ENCODE data around the gene NAB1. TPM values are rescaled to one million over a fixed set of nuclear protein-coding genes. Genes with fewer than 3 reads are reported as not detected.
A peak's percentile ranks its signal among the peaks of the same experiment; 100 is the strongest.

The NAB1 gene
- total RNA-seq, 1 donor from 2014 or later: 39.7 TPM

DNA sequence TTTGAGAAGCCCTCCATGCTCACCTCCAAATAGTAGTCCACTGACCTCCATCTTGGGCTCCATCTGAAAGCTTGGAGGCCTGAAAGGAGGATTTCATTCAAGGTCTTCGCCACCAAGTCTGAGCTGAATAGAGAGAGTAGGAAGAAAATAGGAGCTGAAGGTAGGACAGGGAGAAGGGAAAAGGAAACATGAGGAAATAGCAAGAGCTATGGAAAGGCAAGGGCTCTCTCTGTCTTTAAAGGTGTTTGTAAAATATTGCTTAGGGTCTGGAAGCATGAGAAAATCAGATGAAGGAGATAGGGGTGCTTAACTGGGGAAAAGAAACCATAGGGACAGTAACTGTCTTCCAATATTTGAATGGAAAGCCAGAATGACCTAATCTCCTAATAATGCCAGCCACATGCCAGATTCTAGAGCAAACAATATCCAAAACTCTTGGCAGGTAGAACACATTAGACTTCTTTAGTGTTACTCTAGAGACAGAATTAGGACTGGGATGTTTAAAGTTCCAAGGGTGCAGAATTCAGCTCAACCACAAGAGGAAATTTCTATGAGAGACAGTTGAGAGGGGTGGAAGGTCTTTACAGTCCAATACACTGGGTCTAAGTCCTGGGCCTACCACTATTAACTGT, 67.4 kb downstream of the NAB1 start:
- DNase-seq (ENCODE audit: extremely low spot score, unreplicated experiment): no peak
- Mint-ChIP-seq H3K27me3 (no peaks in the 10 kb centered on the region), H3K4me1 (ENCODE audit: unreplicated experiment) (peaks cover 11% of the 10 kb centered on the region), H3K4me3 (no peak overlapping the region), H3K27ac (no peak overlapping the region), H3K36me3 (no peaks in the 10 kb centered on the region), H3K9me3 (peaks cover 5% of the 10 kb centered on the region)
- TF ChIP-seq, protein P1, sequence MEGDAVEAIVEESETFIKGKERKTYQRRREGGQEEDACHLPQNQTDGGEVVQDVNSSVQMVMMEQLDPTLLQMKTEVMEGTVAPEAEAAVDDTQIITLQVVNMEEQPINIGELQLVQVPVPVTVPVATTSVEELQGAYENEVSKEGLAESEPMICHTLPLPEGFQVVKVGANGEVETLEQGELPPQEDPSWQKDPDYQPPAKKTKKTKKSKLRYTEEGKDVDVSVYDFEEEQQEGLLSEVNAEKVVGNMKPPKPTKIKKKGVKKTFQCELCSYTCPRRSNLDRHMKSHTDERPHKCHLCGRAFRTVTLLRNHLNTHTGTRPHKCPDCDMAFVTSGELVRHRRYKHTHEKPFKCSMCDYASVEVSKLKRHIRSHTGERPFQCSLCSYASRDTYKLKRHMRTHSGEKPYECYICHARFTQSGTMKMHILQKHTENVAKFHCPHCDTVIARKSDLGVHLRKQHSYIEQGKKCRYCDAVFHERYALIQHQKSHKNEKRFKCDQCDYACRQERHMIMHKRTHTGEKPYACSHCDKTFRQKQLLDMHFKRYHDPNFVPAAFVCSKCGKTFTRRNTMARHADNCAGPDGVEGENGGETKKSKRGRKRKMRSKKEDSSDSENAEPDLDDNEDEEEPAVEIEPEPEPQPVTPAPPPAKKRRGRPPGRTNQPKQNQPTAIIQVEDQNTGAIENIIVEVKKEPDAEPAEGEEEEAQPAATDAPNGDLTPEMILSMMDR (conservative IDR thresholded peaks at IDR 0.05): no peak

DNA sequence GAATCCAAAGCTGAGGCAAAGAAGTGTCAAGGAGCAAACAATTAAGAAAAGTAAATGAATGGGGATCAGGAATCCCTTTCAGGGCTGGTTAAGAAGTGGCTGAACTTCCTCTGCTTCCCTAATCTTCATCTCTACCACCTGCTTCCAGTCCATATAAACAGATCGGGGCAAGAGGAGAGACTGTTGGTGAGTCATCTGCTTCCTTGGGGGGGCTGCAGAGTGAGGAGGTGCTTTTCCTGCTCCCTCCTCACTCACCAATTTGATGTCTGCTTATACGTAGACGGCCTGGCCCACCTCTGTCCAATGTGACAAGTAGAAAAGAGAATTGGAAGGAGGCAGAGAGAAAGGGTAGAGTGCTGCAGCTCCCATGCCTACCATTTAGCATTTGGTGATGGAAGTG, 68.4 kb downstream of the NAB1 start:
- H3K27ac Mint-ChIP-seq: no peak overlapping the region
- no peaks in the 10 kb centered on the region for H3K27me3 Mint-ChIP-seq
- no peak overlapping the region for H3K4me3 Mint-ChIP-seq
- no peak for DNase-seq (ENCODE audit: extremely low spot score, unreplicated experiment)
- no peaks in the 10 kb centered on the region for H3K36me3 Mint-ChIP-seq
- TF ChIP-seq, protein P1 (conservative IDR thresholded peaks at IDR 0.05): no peak
- H3K9me3 Mint-ChIP-seq: peaks cover 5% of the 10 kb centered on the region
- H3K4me1 Mint-ChIP-seq (ENCODE audit: unreplicated experiment): peaks cover 11% of the 10 kb centered on the region

DNA sequence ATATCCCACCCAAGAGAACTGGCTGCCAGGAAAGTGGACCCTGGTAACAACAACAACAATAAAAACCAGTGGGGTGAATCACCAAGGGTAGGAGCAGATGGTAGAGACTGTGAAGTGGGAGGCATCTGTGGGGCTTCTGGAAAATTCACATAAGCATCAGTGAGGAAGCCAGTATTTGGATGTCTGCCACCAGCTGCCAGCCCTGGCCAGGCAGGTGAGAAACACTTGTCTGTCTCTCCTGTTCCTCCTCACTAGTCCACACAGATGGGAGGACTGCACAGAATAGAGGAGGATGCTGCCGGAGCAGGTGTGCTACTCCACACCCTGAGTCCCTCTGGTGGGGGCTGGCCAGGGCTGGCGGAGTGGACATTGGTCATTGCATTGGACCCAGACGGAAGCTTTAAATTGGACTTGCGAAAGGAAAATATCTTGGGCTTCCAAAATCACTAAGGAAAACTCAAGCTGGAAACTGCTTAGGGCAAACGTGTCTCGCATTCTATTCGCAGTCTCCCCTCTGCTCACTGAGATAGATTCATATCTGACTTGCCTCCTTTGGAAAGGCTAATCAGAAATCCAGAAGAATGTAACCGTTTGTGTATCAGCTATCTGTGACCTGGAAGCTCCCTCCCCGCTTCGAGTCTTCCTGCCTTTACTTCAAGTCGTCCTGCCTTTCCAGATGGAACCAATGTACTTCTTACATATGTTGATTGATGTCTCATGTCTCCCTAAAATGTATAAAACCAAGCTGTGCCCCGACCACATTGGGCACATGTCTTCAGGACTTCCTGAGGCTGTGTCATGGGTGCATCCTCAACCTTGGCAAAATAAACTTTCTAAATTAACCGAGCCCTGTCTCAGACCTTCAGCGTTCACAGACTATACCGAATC, 69.1 kb downstream of the NAB1 start:
- H3K36me3 Mint-ChIP-seq: no peaks in the 10 kb centered on the region
- H3K27ac Mint-ChIP-seq: peak overlapping the region; percentile 52
- DNase-seq (ENCODE audit: extremely low spot score, unreplicated experiment): no peak
- peaks cover 5% of the 10 kb centered on the region for H3K9me3 Mint-ChIP-seq
- H3K27me3 Mint-ChIP-seq: no peaks in the 10 kb centered on the region
- TF ChIP-seq, protein P1 (conservative IDR thresholded peaks at IDR 0.05): no peak
- H3K4me1 Mint-ChIP-seq (ENCODE audit: unreplicated experiment): peaks cover 11% of the 10 kb centered on the region
- H3K4me3 Mint-ChIP-seq: no peak overlapping the region

DNA sequence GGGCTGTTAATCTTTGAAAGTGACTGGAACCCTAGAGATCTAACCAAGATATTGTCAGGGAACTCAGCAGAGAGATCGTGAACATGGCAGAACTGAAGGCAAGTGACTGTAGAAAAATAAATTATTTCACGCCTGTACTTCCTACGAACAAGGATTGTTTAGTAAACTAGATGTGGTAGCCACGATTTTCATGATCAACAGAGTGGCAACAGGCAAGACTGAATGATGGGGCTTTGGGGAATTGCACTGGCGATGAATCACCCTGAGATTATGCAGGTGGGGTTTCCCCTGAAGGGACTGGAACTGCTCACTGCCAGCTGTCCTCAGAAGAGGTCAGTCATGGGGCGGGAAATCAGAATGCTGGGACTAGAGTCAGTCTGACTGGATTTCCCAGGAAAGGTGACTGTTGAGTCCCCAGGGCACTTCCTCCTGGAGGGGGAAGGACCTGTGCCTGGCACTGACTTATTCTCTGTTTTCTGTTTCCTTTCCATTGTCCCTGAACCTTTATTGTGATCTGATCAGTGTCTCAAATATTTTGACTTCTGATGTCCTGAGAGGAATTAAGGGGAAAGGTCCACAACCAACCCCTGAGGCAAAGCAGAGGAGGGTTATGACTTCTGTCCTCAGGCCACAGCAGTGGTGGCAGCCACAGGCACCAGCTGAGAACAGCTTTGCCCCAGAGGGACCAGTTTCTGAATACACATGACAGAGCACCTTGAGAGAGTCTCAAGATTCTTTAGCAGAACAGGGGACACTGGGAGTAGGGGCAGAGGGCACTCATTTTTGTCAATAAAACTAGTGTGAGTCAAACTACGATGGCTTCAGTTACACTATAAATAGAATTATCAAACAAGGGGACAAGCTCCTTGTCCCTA, 70.0 kb downstream of the NAB1 start:
- no peaks in the 10 kb centered on the region for H3K27me3 Mint-ChIP-seq
- TF ChIP-seq, protein P1 (conservative IDR thresholded peaks at IDR 0.05): no peak
- no peak for DNase-seq (ENCODE audit: extremely low spot score, unreplicated experiment)
- peak overlapping the region; percentile 52 for H3K27ac Mint-ChIP-seq
- H3K9me3 Mint-ChIP-seq: peaks cover 5% of the 10 kb centered on the region
- peaks cover 11% of the 10 kb centered on the region for H3K4me1 Mint-ChIP-seq (ENCODE audit: unreplicated experiment)
- no peaks in the 10 kb centered on the region for H3K36me3 Mint-ChIP-seq
- H3K4me3 Mint-ChIP-seq: no peak overlapping the region

DNA sequence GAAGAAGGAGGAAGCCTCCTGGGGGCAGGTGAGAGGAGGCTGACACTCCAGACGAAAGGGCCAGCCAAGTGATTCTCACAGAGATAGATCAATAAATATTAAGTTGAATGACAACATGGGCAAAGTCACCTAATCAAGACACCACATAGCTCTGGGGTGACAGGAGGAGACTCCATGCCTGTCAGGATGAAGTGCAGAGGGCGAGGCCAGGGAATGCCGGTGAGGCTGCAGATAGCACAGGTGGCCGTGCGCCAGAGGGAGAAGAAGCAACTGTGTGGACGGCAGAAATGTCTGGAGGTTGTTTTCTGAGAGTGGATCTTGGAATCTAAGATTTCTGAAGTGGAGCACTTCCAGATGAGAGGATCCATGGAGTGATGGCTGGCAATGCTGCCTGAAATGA, 71.4 kb downstream of the NAB1 start:
- Mint-ChIP-seq H3K36me3 (no peaks in the 10 kb centered on the region), H3K4me1 (ENCODE audit: unreplicated experiment) (peaks cover 11% of the 10 kb centered on the region), H3K27ac (no peak overlapping the region), H3K9me3 (peaks cover 5% of the 10 kb centered on the region), H3K4me3 (no peak overlapping the region), H3K27me3 (no peaks in the 10 kb centered on the region)
- TF ChIP-seq, protein P1 (conservative IDR thresholded peaks at IDR 0.05): no peak
- DNase-seq (ENCODE audit: extremely low spot score, unreplicated experiment): no peak
